GM23338 (cell line): Measurements from ENCODE around the gene CLP1. TPM values are rescaled to one million over a fixed set of nuclear protein-coding genes. Genes with fewer than 3 reads are reported as not detected.

Experiments used
- ATAC-seq: fragments of 200-7000 bp; cut with Tn5 transposase; 3 replicates; pipeline ENCODE4 v1.9.1; 2020
- DNase-seq: peaks from one replicate; pipeline ENCODE4 v3.0.0-alpha.2; 2015; ENCODE audit warnings: low spot score
- H2AFZ ChIP-seq: fragments of 200-600 bp; sonication (generic); 2 replicates; pipeline ENCODE4 v1.8.0; 2016; ENCODE audit warnings: antibody characterized with exemption, mild to moderate bottlenecking, moderate library complexity
- H3F3A ChIP-seq: fragments of 200-600 bp; sonication (generic); replicated peaks from 2 replicates; pipeline ENCODE4 v1.8.0; 2017; ENCODE audit warnings: antibody characterized with exemption, mixed run types, low read depth
- H3K27ac ChIP-seq: fragments of 200-600 bp; sonication (generic); 2 replicates; pipeline ENCODE4 v1.6.1; 2016; ENCODE audit warnings: low read depth
- H3K27me3 ChIP-seq: fragments of 200-600 bp; sonication (generic); 2 replicates; pipeline ENCODE4 v1.8.0; 2016; ENCODE audit warnings: mild to moderate bottlenecking, mixed run types, moderate library complexity; ENCODE audit not compliant: insufficient read depth
- H3K36me3 ChIP-seq: fragments of 200-600 bp; sonication (generic); 2 replicates; pipeline ENCODE4 v1.8.0; 2016; ENCODE audit warnings: mild to moderate bottlenecking; ENCODE audit not compliant: insufficient read depth
- H3K4me1 ChIP-seq: fragments of 200-600 bp; sonication (generic); 2 replicates; pipeline ENCODE4 v1.8.0; 2016; ENCODE audit warnings: mild to moderate bottlenecking, moderate library complexity; ENCODE audit not compliant: insufficient read depth
- H3K4me2 ChIP-seq: fragments of 200-600 bp; sonication (generic); 2 replicates; pipeline ENCODE4 v1.7.1; 2017; ENCODE audit warnings: mixed run types
- H3K4me3 ChIP-seq: fragments of 200-600 bp; sonication (generic); 2 replicates; pipeline ENCODE4 v1.6.1; 2016; ENCODE audit warnings: mixed run types
- H3K79me2 ChIP-seq: fragments of 200-600 bp; sonication (generic); replicated peaks from 2 replicates; pipeline ENCODE4 v1.8.0; 2017; ENCODE audit warnings: mild to moderate bottlenecking; ENCODE audit not compliant: insufficient read depth
- H3K9me2 ChIP-seq: fragments of 200-600 bp; sonication (generic); 2 replicates; pipeline ENCODE4 v1.8.0; 2017; ENCODE audit not compliant: insufficient read depth
- H4K20me1 ChIP-seq: fragments of 200-600 bp; sonication (generic); replicated peaks from 2 replicates; pipeline ENCODE4 v1.8.0; 2017; ENCODE audit warnings: mild to moderate bottlenecking; ENCODE audit not compliant: insufficient read depth
- H3K27ac Mint-ChIP-seq: 2 replicates; pipeline ENCODE4 v1.8.0; 2020; ENCODE audit warnings: inconsistent platforms, mild to moderate bottlenecking, moderate library complexity, mixed read lengths
- H3K27me3 Mint-ChIP-seq: 3 replicates; pipeline ENCODE4 v1.8.0; 2022; ENCODE audit warnings: low read depth, mild to moderate bottlenecking, moderate library complexity, mixed read lengths, inconsistent platforms; ENCODE audit not compliant: insufficient read depth, poor library complexity
- H3K36me3 Mint-ChIP-seq: 3 replicates; pipeline ENCODE4 v1.8.0; 2021; ENCODE audit warnings: low read depth, mild to moderate bottlenecking, inconsistent platforms, moderate library complexity, mixed read lengths
- H3K4me1 Mint-ChIP-seq: 3 replicates; pipeline ENCODE4 v1.8.0; 2020; ENCODE audit warnings: mild to moderate bottlenecking, inconsistent platforms, mixed read lengths
- H3K4me3 Mint-ChIP-seq: 3 replicates; pipeline ENCODE4 v1.8.0; 2021; ENCODE audit warnings: moderate library complexity, mild to moderate bottlenecking, inconsistent platforms, mixed read lengths
- H3K9me3 Mint-ChIP-seq: 3 replicates; pipeline ENCODE4 v1.8.0; 2020; ENCODE audit warnings: moderate library complexity, mild to moderate bottlenecking, inconsistent platforms, mixed read lengths
- CREB1 ChIP-seq: fragments of 250-450 bp; sonication (Bioruptor Pico); IDR thresholded peaks from 2 replicates; pipeline ENCODE4 v1.5.0; 2020; ENCODE audit warnings: low read depth, mild to moderate bottlenecking, moderate library complexity
- EZH2 ChIP-seq: fragments of 200-600 bp; sonication (generic); IDR thresholded peaks from one replicate; pipeline ENCODE4 v1.8.0; 2017; ENCODE audit warnings: antibody characterized with exemption, mild to moderate bottlenecking, low read depth; ENCODE audit not compliant: unreplicated experiment
- EZH2phosphoT487 ChIP-seq: fragments of 200-600 bp; sonication (generic); IDR thresholded peaks from one replicate; pipeline ENCODE4 v1.8.1; 2018; ENCODE audit warnings: antibody characterized with exemption; ENCODE audit not compliant: unreplicated experiment
- JUNB ChIP-seq: IDR thresholded peaks from one replicate; pipeline ENCODE4 v1.6.1; 2016; ENCODE audit warnings: antibody characterized with exemption; ENCODE audit not compliant: unreplicated experiment
- POLR2AphosphoS5 ChIP-seq: IDR thresholded peaks from 2 replicates; pipeline ENCODE4 v1.6.1; 2016; ENCODE audit warnings: antibody characterized with exemption, low read depth
- STAT1 ChIP-seq: IDR thresholded peaks from one replicate; pipeline ENCODE4 v1.6.1; 2016; ENCODE audit warnings: antibody characterized with exemption; ENCODE audit not compliant: unreplicated experiment
- ZNF331 ChIP-seq: fragments of 250-450 bp; sonication (Bioruptor Pico); IDR thresholded peaks from 2 replicates; pipeline ENCODE4 v1.5.0; 2020; ENCODE audit warnings: low read depth, mild to moderate bottlenecking, moderate library complexity
- polyA plus RNA-seq: library from polyadenylated mRNA; unstranded; fragments of >200 nt; fragmentation: Nextera tagmentation; extraction: Ambion mirVana; gene quantifications from 2 replicates; pipeline ENCODE4 v1.2.1, GENCODE V29; 2016
- total RNA-seq: library from RNA; depleted of rRNA; stranded (reverse); fragments of >200 nt; shearing (Covaris generic); gene quantifications from 2 replicates; pipeline ENCODE4 v1.2.3, GENCODE V29; 2014
- TF ChIP-seq, protein P1 (sequence below): fragments of 250-450 bp; sonication (Bioruptor Pico); IDR thresholded peaks from 2 replicates; pipeline ENCODE4 v1.5.0; 2020; ENCODE audit warnings: mild to moderate bottlenecking, moderate library complexity
- TF ChIP-seq, protein P2 (sequence below), 2 experiments: fragments of 200-600 bp in 1 of 2; sonication (generic) in 1 of 2; conservative IDR thresholded peaks; 2 replicates each; pipeline versions ENCODE4 v1.5.1 to v1.6.1; 2016 to 2017; ENCODE audit warnings: antibody characterized with exemption in 2 of 2, low read depth in 2 of 2, mild to moderate bottlenecking in 2 of 2, moderate library complexity in 1 of 2
- TF ChIP-seq, protein P3 (sequence below): IDR thresholded peaks from one replicate; pipeline ENCODE4 v1.6.1; 2018; ENCODE audit warnings: antibody characterized with exemption; ENCODE audit not compliant: unreplicated experiment
- TF ChIP-seq, protein P4 (sequence below): IDR thresholded peaks from 2 replicates; pipeline ENCODE4 v1.6.1; 2016; ENCODE audit warnings: antibody characterized with exemption

Gene CLP1
- total and polyA plus RNA-seq, 2 experiments from 2014 or later = 16.8 to 25.2 TPM

DNA sequence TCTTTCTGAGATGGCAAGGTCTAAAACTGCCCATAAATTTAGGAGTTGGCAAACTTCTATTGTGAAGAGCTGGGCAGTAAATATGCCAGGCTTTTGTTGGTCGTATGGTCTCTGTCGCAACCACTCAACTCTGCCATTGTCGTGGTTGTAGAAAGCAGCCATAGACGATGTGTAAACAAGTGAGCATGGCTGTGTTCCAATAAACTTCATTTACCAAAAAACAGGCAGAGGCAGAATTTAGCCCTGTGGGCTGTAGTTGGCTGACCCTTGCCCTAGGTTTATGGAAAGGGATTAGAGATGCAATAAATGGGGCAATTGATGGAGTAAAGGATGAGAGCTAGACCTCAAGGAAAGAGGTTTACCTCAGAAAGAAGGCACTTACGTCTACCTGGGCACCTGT, 25.4 kb upstream of the CLP1 start:
- no peak overlapping the region for H3K27ac Mint-ChIP-seq
- Histone ChIP-seq H3K4me2 (no peak overlapping the region), H3K4me1 (peaks cover 12% of the 10 kb centered on the region), H3K79me2 (0 out of 2 replicates have a peak, but pooled peaks cover 6% of the 10 kb centered on the region), H2AFZ (no peak overlapping the region), H3K27ac (no peak overlapping the region), H3K9me2 (peaks cover 36% of the 10 kb centered on the region), H3K36me3 (no peaks in the 10 kb centered on the region), H3K27me3 (no peaks in the 10 kb centered on the region), H3K4me3 (no peak overlapping the region), H3F3A (peaks cover 6% of the 10 kb centered on the region), H4K20me1 (no peaks in the 10 kb centered on the region)
- ATAC-seq = no peak
- H3K9me3 Mint-ChIP-seq = no peaks in the 10 kb centered on the region
- TF ChIP-seq CREB1 (CRISPR knock-in tag) (no peak), EZH2phosphoT487 (no peak), ZNF331 (CRISPR knock-in tag) (no peak), EZH2 (no peak), POLR2AphosphoS5 (no peak), JUNB (no peak), STAT1 (no peak)
- TF ChIP-seq, protein P1, sequence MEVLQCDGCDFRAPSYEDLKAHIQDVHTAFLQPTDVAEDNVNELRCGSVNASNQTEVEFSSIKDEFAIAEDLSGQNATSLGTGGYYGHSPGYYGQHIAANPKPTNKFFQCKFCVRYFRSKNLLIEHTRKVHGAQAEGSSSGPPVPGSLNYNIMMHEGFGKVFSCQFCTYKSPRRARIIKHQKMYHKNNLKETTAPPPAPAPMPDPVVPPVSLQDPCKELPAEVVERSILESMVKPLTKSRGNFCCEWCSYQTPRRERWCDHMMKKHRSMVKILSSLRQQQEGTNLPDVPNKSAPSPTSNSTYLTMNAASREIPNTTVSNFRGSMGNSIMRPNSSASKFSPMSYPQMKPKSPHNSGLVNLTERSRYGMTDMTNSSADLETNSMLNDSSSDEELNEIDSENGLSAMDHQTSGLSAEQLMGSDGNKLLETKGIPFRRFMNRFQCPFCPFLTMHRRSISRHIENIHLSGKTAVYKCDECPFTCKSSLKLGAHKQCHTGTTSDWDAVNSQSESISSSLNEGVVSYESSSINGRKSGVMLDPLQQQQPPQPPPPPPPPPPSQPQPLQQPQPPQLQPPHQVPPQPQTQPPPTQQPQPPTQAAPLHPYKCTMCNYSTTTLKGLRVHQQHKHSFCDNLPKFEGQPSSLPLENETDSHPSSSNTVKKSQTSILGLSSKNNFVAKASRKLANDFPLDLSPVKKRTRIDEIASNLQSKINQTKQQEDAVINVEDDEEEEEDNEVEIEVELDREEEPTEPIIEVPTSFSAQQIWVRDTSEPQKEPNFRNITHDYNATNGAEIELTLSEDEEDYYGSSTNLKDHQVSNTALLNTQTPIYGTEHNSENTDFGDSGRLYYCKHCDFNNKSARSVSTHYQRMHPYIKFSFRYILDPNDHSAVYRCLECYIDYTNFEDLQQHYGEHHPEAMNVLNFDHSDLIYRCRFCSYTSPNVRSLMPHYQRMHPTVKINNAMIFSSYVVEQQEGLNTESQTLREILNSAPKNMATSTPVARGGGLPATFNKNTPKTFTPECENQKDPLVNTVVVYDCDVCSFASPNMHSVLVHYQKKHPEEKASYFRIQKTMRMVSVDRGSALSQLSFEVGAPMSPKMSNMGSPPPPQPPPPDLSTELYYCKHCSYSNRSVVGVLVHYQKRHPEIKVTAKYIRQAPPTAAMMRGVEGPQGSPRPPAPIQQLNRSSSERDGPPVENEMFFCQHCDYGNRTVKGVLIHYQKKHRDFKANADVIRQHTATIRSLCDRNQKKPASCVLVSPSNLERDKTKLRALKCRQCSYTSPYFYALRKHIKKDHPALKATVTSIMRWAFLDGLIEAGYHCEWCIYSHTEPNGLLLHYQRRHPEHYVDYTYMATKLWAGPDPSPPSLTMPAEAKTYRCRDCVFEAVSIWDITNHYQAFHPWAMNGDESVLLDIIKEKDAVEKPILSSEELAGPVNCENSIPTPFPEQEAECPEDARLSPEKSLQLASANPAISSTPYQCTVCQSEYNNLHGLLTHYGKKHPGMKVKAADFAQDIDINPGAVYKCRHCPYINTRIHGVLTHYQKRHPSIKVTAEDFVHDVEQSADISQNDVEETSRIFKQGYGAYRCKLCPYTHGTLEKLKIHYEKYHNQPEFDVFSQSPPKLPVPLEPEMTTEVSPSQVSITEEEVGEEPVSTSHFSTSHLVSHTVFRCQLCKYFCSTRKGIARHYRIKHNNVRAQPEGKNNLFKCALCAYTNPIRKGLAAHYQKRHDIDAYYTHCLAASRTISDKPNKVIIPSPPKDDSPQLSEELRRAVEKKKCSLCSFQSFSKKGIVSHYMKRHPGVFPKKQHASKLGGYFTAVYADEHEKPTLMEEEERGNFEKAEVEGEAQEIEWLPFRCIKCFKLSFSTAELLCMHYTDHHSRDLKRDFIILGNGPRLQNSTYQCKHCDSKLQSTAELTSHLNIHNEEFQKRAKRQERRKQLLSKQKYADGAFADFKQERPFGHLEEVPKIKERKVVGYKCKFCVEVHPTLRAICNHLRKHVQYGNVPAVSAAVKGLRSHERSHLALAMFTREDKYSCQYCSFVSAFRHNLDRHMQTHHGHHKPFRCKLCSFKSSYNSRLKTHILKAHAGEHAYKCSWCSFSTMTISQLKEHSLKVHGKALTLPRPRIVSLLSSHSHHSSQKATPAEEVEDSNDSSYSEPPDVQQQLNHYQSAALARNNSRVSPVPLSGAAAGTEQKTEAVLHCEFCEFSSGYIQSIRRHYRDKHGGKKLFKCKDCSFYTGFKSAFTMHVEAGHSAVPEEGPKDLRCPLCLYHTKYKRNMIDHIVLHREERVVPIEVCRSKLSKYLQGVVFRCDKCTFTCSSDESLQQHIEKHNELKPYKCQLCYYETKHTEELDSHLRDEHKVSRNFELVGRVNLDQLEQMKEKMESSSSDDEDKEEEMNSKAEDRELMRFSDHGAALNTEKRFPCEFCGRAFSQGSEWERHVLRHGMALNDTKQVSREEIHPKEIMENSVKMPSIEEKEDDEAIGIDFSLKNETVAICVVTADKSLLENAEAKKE (CRISPR knock-in tag) = no peak
- TF ChIP-seq, protein P2, sequence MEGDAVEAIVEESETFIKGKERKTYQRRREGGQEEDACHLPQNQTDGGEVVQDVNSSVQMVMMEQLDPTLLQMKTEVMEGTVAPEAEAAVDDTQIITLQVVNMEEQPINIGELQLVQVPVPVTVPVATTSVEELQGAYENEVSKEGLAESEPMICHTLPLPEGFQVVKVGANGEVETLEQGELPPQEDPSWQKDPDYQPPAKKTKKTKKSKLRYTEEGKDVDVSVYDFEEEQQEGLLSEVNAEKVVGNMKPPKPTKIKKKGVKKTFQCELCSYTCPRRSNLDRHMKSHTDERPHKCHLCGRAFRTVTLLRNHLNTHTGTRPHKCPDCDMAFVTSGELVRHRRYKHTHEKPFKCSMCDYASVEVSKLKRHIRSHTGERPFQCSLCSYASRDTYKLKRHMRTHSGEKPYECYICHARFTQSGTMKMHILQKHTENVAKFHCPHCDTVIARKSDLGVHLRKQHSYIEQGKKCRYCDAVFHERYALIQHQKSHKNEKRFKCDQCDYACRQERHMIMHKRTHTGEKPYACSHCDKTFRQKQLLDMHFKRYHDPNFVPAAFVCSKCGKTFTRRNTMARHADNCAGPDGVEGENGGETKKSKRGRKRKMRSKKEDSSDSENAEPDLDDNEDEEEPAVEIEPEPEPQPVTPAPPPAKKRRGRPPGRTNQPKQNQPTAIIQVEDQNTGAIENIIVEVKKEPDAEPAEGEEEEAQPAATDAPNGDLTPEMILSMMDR (conservative IDR thresholded peaks at IDR 0.05; ENCODE audit: low read depth in 2 of 2) = no peak
- TF ChIP-seq, protein P3, sequence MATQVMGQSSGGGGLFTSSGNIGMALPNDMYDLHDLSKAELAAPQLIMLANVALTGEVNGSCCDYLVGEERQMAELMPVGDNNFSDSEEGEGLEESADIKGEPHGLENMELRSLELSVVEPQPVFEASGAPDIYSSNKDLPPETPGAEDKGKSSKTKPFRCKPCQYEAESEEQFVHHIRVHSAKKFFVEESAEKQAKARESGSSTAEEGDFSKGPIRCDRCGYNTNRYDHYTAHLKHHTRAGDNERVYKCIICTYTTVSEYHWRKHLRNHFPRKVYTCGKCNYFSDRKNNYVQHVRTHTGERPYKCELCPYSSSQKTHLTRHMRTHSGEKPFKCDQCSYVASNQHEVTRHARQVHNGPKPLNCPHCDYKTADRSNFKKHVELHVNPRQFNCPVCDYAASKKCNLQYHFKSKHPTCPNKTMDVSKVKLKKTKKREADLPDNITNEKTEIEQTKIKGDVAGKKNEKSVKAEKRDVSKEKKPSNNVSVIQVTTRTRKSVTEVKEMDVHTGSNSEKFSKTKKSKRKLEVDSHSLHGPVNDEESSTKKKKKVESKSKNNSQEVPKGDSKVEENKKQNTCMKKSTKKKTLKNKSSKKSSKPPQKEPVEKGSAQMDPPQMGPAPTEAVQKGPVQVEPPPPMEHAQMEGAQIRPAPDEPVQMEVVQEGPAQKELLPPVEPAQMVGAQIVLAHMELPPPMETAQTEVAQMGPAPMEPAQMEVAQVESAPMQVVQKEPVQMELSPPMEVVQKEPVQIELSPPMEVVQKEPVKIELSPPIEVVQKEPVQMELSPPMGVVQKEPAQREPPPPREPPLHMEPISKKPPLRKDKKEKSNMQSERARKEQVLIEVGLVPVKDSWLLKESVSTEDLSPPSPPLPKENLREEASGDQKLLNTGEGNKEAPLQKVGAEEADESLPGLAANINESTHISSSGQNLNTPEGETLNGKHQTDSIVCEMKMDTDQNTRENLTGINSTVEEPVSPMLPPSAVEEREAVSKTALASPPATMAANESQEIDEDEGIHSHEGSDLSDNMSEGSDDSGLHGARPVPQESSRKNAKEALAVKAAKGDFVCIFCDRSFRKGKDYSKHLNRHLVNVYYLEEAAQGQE = no peak
- TF ChIP-seq, protein P4, sequence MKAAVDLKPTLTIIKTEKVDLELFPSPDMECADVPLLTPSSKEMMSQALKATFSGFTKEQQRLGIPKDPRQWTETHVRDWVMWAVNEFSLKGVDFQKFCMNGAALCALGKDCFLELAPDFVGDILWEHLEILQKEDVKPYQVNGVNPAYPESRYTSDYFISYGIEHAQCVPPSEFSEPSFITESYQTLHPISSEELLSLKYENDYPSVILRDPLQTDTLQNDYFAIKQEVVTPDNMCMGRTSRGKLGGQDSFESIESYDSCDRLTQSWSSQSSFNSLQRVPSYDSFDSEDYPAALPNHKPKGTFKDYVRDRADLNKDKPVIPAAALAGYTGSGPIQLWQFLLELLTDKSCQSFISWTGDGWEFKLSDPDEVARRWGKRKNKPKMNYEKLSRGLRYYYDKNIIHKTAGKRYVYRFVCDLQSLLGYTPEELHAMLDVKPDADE = no peak
- H3K36me3 Mint-ChIP-seq = no peaks in the 10 kb centered on the region; the same call in 2 of the 3 replicates
- DNase-seq = no peak
- no peak overlapping the region for H3K4me3 Mint-ChIP-seq
- peaks cover 12% of the 10 kb centered on the region for H3K4me1 Mint-ChIP-seq
- H3K27me3 Mint-ChIP-seq = peaks cover 4% of the 10 kb centered on the region
